Natural killer cell treated with Interleukin-12 subunit alpha and Interleukin-12 subunit beta and Interleukin-15 and Interleukin-18, amount 100 ng/mL, for 72 hours (primary cell): ENCODE measurements around the gene AHNAK. TPM values are rescaled to one million over a fixed set of nuclear protein-coding genes. Genes with fewer than 3 reads are reported as not detected.
A peak's percentile ranks its signal among the peaks of the same experiment; 100 is the strongest.

Source experiments
- ATAC-seq, 2 donors: fragments of 150-1000 bp; cut with Tn5 transposase in 1 of 2; sonication (Bioruptor Pico), chemical (Tn5 transposase) in 1 of 2; 2 replicates each; pipeline ENCODE4 v1.10.0; 2021
- DNase-seq: peaks from one replicate; pipeline ENCODE4 v3.0.0; 2022; ENCODE audit warnings: low spot score
- H3K27ac Mint-ChIP-seq, 2 donors: 1 replicate in 1 of 2; 2 replicates in 1 of 2; pipeline ENCODE4 v1.8.0; 2022; ENCODE audit warnings: mixed read lengths in 2 of 2, mild to moderate bottlenecking in 1 of 2, moderate library complexity in 1 of 2
- H3K27me3 Mint-ChIP-seq, 2 donors: 1 replicate in 1 of 2; 2 replicates in 1 of 2; pipeline ENCODE4 v1.8.0; 2022; ENCODE audit warnings: mixed read lengths in 2 of 2
- H3K36me3 Mint-ChIP-seq: one replicate; pipeline ENCODE4 v1.8.0; 2022; ENCODE audit warnings: mixed read lengths
- H3K4me1 Mint-ChIP-seq, 2 donors: 1 replicate in 1 of 2; 2 replicates in 1 of 2; pipeline ENCODE4 v1.8.0; 2022; ENCODE audit warnings: low read depth in 2 of 2, mixed read lengths in 2 of 2, mild to moderate bottlenecking in 1 of 2
- H3K4me3 Mint-ChIP-seq: one replicate; pipeline ENCODE4 v1.8.0; 2022; ENCODE audit warnings: mixed read lengths
- H3K9me3 Mint-ChIP-seq: 2 replicates; pipeline ENCODE4 v1.8.0; 2022; ENCODE audit warnings: mixed read lengths
- total RNA-seq, 2 donors: library from RNA; stranded (reverse); gene quantifications; one replicate each; pipeline ENCODE4 v1.2.3, GENCODE V29; 2022

Gene AHNAK
- total RNA-seq, 2 donors from 2014 or later, result 49.2 to 60.0 TPM

GRCh38 chr11:62477927-62478326, 68.7 kb downstream of the AHNAK start:
- ATAC-seq, result no peak
- H3K27ac Mint-ChIP-seq, result no peak overlapping the region
- H3K4me3 Mint-ChIP-seq, result no peak overlapping the region
- no peaks in the 10 kb centered on the region for H3K4me1 Mint-ChIP-seq
- no peak for DNase-seq
- no peaks in the 10 kb centered on the region for H3K36me3 Mint-ChIP-seq
- no peaks in the 10 kb centered on the region for H3K9me3 Mint-ChIP-seq
- H3K27me3 Mint-ChIP-seq, result no peaks in the 10 kb centered on the region

GRCh38 chr11:62472063-62472884, 74.3 kb downstream of the AHNAK start:
- Mint-ChIP-seq H3K36me3 (no peaks in the 10 kb centered on the region), H3K4me1 (peaks cover 6 to 8% of the 10 kb centered on the region in 2 donors), H3K4me3 (no peak overlapping the region), H3K9me3 (no peaks in the 10 kb centered on the region), H3K27ac (peak overlapping the region; percentile 46 to 82), H3K27me3 (no peaks in the 10 kb centered on the region)
- DNase-seq, result no peak
- ATAC-seq, result peak in 1 of 2 donors; percentile 48

- Mint-ChIP-seq H3K27ac (peak overlapping the region in 1 of 2 donors; percentile 46), H3K36me3 (no peaks in the 10 kb centered on the region), H3K4me3 (no peak overlapping the region), H3K27me3 (no peaks in the 10 kb centered on the region), H3K9me3 (no peaks in the 10 kb centered on the region), H3K4me1 (peaks cover 7 to 8% of the 10 kb centered on the region in 2 donors)
- ATAC-seq (no peak), DNase-seq (no peak)
Observed at GRCh38 chr11:62471603-62472002, 75.0 kb downstream of the AHNAK start.

GRCh38 chr11:62468577-62468976, 78.0 kb downstream of the AHNAK start:
- no peak overlapping the region for H3K4me3 Mint-ChIP-seq
- no peaks in the 10 kb centered on the region for H3K9me3 Mint-ChIP-seq
- ATAC-seq (no peak), DNase-seq (no peak)
- no peaks in the 10 kb centered on the region for H3K36me3 Mint-ChIP-seq
- peaks cover 18 to 20% of the 10 kb centered on the region in 2 donors for H3K4me1 Mint-ChIP-seq
- no peaks in the 10 kb centered on the region for H3K27me3 Mint-ChIP-seq
- peak overlapping the region in 1 of 2 donors; percentile 22 for H3K27ac Mint-ChIP-seq

- ATAC-seq, result no peak
- H3K4me3 Mint-ChIP-seq, result no peak overlapping the region
- DNase-seq, result no peak
- H3K4me1 Mint-ChIP-seq, result peaks cover 29 to 30% of the 10 kb centered on the region in 2 donors
- no peaks in the 10 kb centered on the region for H3K36me3 Mint-ChIP-seq
- no peaks in the 10 kb centered on the region for H3K27me3 Mint-ChIP-seq
- peak overlapping the region; percentile 53 to 81 for H3K27ac Mint-ChIP-seq
- no peaks in the 10 kb centered on the region for H3K9me3 Mint-ChIP-seq
Observed at GRCh38 chr11:62466444-62466843, 80.2 kb downstream of the AHNAK start.

- DNase-seq, result no peak
- no peak for ATAC-seq
- Mint-ChIP-seq H3K4me3 (peak overlapping the region; percentile 23), H3K27ac (peak overlapping the region; percentile 46 to 81), H3K27me3 (no peaks in the 10 kb centered on the region), H3K36me3 (no peaks in the 10 kb centered on the region), H3K4me1 (peaks cover 29 to 36% of the 10 kb centered on the region in 2 donors), H3K9me3 (no peaks in the 10 kb centered on the region)
Observed at GRCh38 chr11:62464655-62465054, 82.0 kb downstream of the AHNAK start.

GRCh38 chr11:62463121-62463542, 83.5 kb downstream of the AHNAK start:
- Mint-ChIP-seq H3K27me3 (no peaks in the 10 kb centered on the region), H3K9me3 (no peaks in the 10 kb centered on the region), H3K4me1 (peaks cover 37 to 49% of the 10 kb centered on the region in 2 donors), H3K27ac (peak overlapping the region; percentile 91), H3K4me3 (peak overlapping the region; percentile 86), H3K36me3 (no peaks in the 10 kb centered on the region)
- ATAC-seq (peak; percentile 90), DNase-seq (peak; percentile 91)

- Mint-ChIP-seq H3K4me3 (peak overlapping the region; percentile 86), H3K27me3 (no peaks in the 10 kb centered on the region), H3K9me3 (no peaks in the 10 kb centered on the region), H3K36me3 (no peaks in the 10 kb centered on the region), H3K27ac (peak overlapping the region; percentile 91), H3K4me1 (peaks cover 37 to 47% of the 10 kb centered on the region in 2 donors)
- no peak for DNase-seq
- no peak for ATAC-seq
Observed at GRCh38 chr11:62462508-62462892, 84.1 kb downstream of the AHNAK start.

GRCh38 chr11:62461740-62462507, 84.7 kb downstream of the AHNAK start:
- H3K4me1 Mint-ChIP-seq, result peaks cover 37 to 49% of the 10 kb centered on the region in 2 donors
- ATAC-seq (peak in 1 of 2 donors; percentile 40), DNase-seq (no peak)
- peak overlapping the region; percentile 91 for H3K27ac Mint-ChIP-seq
- no peaks in the 10 kb centered on the region for H3K27me3 Mint-ChIP-seq
- peak overlapping the region; percentile 86 for H3K4me3 Mint-ChIP-seq
- no peaks in the 10 kb centered on the region for H3K9me3 Mint-ChIP-seq
- no peaks in the 10 kb centered on the region for H3K36me3 Mint-ChIP-seq

- H3K4me3 Mint-ChIP-seq, result peak overlapping the region; percentile 22
- no peaks in the 10 kb centered on the region for H3K27me3 Mint-ChIP-seq
- peak overlapping the region; percentile 55 to 88 for H3K27ac Mint-ChIP-seq
- no peaks in the 10 kb centered on the region for H3K9me3 Mint-ChIP-seq
- ATAC-seq (peak; percentile 27 to 40), DNase-seq (no peak)
- no peaks in the 10 kb centered on the region for H3K36me3 Mint-ChIP-seq
- peaks cover 26 to 42% of the 10 kb centered on the region in 2 donors for H3K4me1 Mint-ChIP-seq
Observed at GRCh38 chr11:62459080-62459479, 87.5 kb downstream of the AHNAK start.

GRCh38 chr11:62458212-62459002, 88.2 kb downstream of the AHNAK start:
- no peak for ATAC-seq
- peak overlapping the region; percentile 55 to 88 for H3K27ac Mint-ChIP-seq
- H3K9me3 Mint-ChIP-seq, result no peaks in the 10 kb centered on the region
- H3K27me3 Mint-ChIP-seq, result no peaks in the 10 kb centered on the region
- no peaks in the 10 kb centered on the region for H3K36me3 Mint-ChIP-seq
- H3K4me3 Mint-ChIP-seq, result peak overlapping the region; percentile 22
- no peak for DNase-seq
- H3K4me1 Mint-ChIP-seq, result peaks cover 24 to 38% of the 10 kb centered on the region in 2 donors

- DNase-seq (no peak), ATAC-seq (no peak)
- Mint-ChIP-seq H3K4me3 (no peak overlapping the region), H3K27me3 (no peaks in the 10 kb centered on the region), H3K36me3 (no peaks in the 10 kb centered on the region), H3K9me3 (no peaks in the 10 kb centered on the region), H3K4me1 (peaks cover 16 to 31% of the 10 kb centered on the region in 2 donors), H3K27ac (peak overlapping the region in 1 of 2 donors; percentile 84)
Observed at GRCh38 chr11:62457478-62457877, 89.1 kb downstream of the AHNAK start.

GRCh38 chr11:62456630-62457029, 90.0 kb downstream of the AHNAK start:
- Mint-ChIP-seq H3K27ac (peak overlapping the region in 1 of 2 donors; percentile 84), H3K9me3 (no peaks in the 10 kb centered on the region), H3K4me3 (no peak overlapping the region), H3K36me3 (no peaks in the 10 kb centered on the region), H3K4me1 (peaks cover 8 to 24% of the 10 kb centered on the region in 2 donors), H3K27me3 (no peaks in the 10 kb centered on the region)
- no peak for ATAC-seq
- DNase-seq, result no peak
